ENCODE data around the gene CALML3. TPM values are rescaled to one million over a fixed set of nuclear protein-coding genes. Genes with fewer than 3 reads are reported as not detected.

CALML3 gene
- total RNA-seq, 1 donor from 2014 or later, result not detected

GRCh38 chr10:5570007-5570655 lies 45.4 kb downstream of the CALML3 start:
- no peaks in the 10 kb centered on the region for H3K36me3 ChIP-seq
- H3K27ac Mint-ChIP-seq, result no peak overlapping the region
- H3K36me3 Mint-ChIP-seq, result no peaks in the 10 kb centered on the region
- TF ChIP-seq CTCF (IDR thresholded peaks at IDR 0.05), result no peak
- no peak for TF ChIP-seq EZH2 (IDR thresholded peaks at IDR 0.05)
- no peak for TF ChIP-seq EZH2phosphoT487 (IDR thresholded peaks at IDR 0.05)
- peaks cover 17% of the 10 kb centered on the region for H3K4me1 ChIP-seq
- H3K27me3 ChIP-seq, result no peaks in the 10 kb centered on the region
- no peak overlapping the region for H3K4me3 ChIP-seq
- H3K4me1 Mint-ChIP-seq, result peaks cover 27% of the 10 kb centered on the region
- H3F3A ChIP-seq (ENCODE audit: low read depth), result no peaks in the 10 kb centered on the region
- peaks cover 2% of the 10 kb centered on the region for H3K9me3 Mint-ChIP-seq
- H3K9me3 ChIP-seq (ENCODE audit: low read depth), result no peaks in the 10 kb centered on the region
- H3K4me3 Mint-ChIP-seq, result no peak overlapping the region
- H4K20me1 ChIP-seq (ENCODE audit: low read depth), result no peaks in the 10 kb centered on the region
- H3K9ac ChIP-seq, result no peak overlapping the region
- no peak overlapping the region for H2AFZ ChIP-seq (replicated peaks)
- no peak for DNase-seq (ENCODE audit: low spot score)
- H3K27me3 Mint-ChIP-seq (ENCODE audit: insufficient read depth, low read depth), result peaks cover 2% of the 10 kb centered on the region
- no peaks in the 10 kb centered on the region for H3K79me2 ChIP-seq (ENCODE audit: low read depth)
- H3K4me2 ChIP-seq, result no peak overlapping the region
- H3K27ac ChIP-seq, result no peak overlapping the region

DNA sequence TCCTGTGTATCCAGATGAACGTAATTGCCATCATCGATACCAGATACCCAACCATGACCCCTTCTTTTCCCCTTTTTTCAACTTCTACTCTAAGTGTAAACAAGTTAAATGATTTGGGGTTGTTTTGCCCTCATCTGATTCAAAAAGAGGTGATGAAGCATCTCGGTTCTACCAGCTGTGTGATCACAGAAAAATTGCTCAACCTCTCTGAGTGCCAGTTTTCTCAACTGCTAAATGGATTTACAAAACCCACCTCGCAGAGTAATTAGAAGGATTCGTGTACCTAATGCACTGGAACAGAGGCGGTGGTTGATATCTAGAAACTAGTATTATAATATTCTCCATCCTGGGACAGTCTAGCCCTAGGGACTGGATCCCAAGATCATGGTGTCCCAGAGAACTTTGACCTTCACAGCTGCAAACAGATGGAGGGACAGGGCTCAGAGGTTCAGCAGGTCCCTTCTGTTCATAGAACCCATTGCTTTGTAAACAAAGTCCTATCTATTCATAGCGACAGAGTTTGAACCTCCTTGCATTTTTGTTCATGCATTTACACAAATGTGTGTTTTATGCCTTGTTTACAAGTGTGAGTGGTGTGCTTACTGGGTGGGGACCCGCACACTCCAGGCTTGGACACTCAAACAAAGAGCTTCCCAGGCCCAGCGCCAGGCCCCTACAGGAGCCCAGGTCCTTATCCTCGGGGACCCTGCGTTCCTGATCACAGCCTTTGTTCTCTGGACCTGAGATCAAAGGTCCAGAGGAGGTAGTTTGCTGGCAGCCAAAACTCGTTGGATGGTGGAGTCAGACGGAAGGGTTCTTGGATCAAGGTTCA lies 46.4 kb downstream of the CALML3 start:
- no peak for DNase-seq (ENCODE audit: low spot score)
- no peaks in the 10 kb centered on the region for H3K36me3 ChIP-seq
- H2AFZ ChIP-seq (replicated peaks), result no peak overlapping the region
- Mint-ChIP-seq H3K27ac (peak overlapping the region; percentile 30), H3K9me3 (peaks cover 2% of the 10 kb centered on the region), H3K36me3 (no peaks in the 10 kb centered on the region), H3K4me1 (peaks cover 31% of the 10 kb centered on the region), H3K4me3 (no peak overlapping the region), H3K27me3 (ENCODE audit: insufficient read depth, low read depth) (peaks cover 3% of the 10 kb centered on the region)
- no peak overlapping the region for H3K9ac ChIP-seq
- H3K9me3 ChIP-seq (ENCODE audit: low read depth), result no peaks in the 10 kb centered on the region
- H4K20me1 ChIP-seq (ENCODE audit: low read depth), result no peaks in the 10 kb centered on the region
- H3K27me3 ChIP-seq, result no peaks in the 10 kb centered on the region
- H3K4me1 ChIP-seq, result peaks cover 23% of the 10 kb centered on the region
- TF ChIP-seq EZH2phosphoT487 (IDR thresholded peaks at IDR 0.05), result no peak
- no peak for TF ChIP-seq EZH2 (IDR thresholded peaks at IDR 0.05)
- no peak for TF ChIP-seq CTCF (IDR thresholded peaks at IDR 0.05)
- H3K4me2 ChIP-seq, result no peak overlapping the region
- no peak overlapping the region for H3K4me3 ChIP-seq
- no peaks in the 10 kb centered on the region for H3K79me2 ChIP-seq (ENCODE audit: low read depth)
- no peak overlapping the region for H3K27ac ChIP-seq
- no peaks in the 10 kb centered on the region for H3F3A ChIP-seq (ENCODE audit: low read depth)

DNA sequence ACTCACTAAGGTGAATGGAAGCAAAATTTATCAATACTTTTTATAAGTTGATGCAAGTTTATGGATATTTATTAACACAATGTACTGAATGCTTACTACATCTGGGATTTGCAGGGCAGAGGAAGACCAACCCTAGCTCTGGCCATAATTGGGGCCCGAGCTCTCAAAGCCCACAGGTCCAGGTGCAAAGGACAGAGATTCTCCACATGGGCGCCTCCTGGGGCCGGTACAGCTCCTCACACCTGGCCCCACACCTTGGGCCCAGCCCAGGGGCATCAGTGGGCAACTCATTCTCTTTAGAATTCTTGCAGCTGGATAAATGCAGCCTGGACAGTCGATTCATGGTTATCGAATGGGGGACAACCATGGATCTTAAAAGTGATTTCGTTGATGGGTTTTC lies 47.1 kb downstream of the CALML3 start:
- Histone ChIP-seq H4K20me1 (ENCODE audit: low read depth) (no peaks in the 10 kb centered on the region), H3F3A (ENCODE audit: low read depth) (no peaks in the 10 kb centered on the region), H3K9me3 (ENCODE audit: low read depth) (no peaks in the 10 kb centered on the region), H2AFZ (replicated peaks) (no peak overlapping the region), H3K4me1 (peaks cover 23% of the 10 kb centered on the region), H3K27me3 (no peaks in the 10 kb centered on the region), H3K4me2 (no peak overlapping the region), H3K36me3 (no peaks in the 10 kb centered on the region), H3K9ac (no peak overlapping the region), H3K4me3 (no peak overlapping the region), H3K27ac (no peak overlapping the region), H3K79me2 (ENCODE audit: low read depth) (no peaks in the 10 kb centered on the region)
- no peaks in the 10 kb centered on the region for H3K36me3 Mint-ChIP-seq
- H3K27me3 Mint-ChIP-seq (ENCODE audit: insufficient read depth, low read depth), result peaks cover 3% of the 10 kb centered on the region
- H3K27ac Mint-ChIP-seq, result peak overlapping the region; percentile 46
- no peak for DNase-seq (ENCODE audit: low spot score)
- no peaks in the 10 kb centered on the region for H3K9me3 Mint-ChIP-seq
- TF ChIP-seq EZH2 (IDR thresholded peaks at IDR 0.05), result no peak
- TF ChIP-seq EZH2phosphoT487 (IDR thresholded peaks at IDR 0.05), result no peak
- TF ChIP-seq CTCF (IDR thresholded peaks at IDR 0.05), result no peak
- no peak overlapping the region for H3K4me3 Mint-ChIP-seq
- H3K4me1 Mint-ChIP-seq, result peaks cover 31% of the 10 kb centered on the region
